Glutamatergic neuron (in vitro differentiated cells): Measurements from ENCODE around the gene APOC1. TPM values are rescaled to one million over a fixed set of nuclear protein-coding genes. Genes with fewer than 3 reads are reported as not detected.

Experiments
- DNase-seq: peaks from one replicate; pipeline ENCODE4 v3.0.0; 2022
- H3K27ac Mint-ChIP-seq: one replicate; pipeline ENCODE4 v1.8.0; 2020; ENCODE audit warnings: mild to moderate bottlenecking, mixed read lengths, inconsistent platforms; ENCODE audit not compliant: unreplicated experiment
- H3K27me3 Mint-ChIP-seq: one replicate; pipeline ENCODE4 v1.8.0; 2020; ENCODE audit warnings: mild to moderate bottlenecking, moderate library complexity, mixed read lengths, inconsistent platforms; ENCODE audit not compliant: unreplicated experiment
- H3K36me3 Mint-ChIP-seq: one replicate; pipeline ENCODE4 v1.8.0; 2020; ENCODE audit warnings: mild to moderate bottlenecking, mixed read lengths, inconsistent platforms; ENCODE audit not compliant: unreplicated experiment
- H3K4me1 Mint-ChIP-seq: one replicate; pipeline ENCODE4 v1.8.0; 2020; ENCODE audit warnings: mild to moderate bottlenecking, low read depth, mixed read lengths, inconsistent platforms; ENCODE audit not compliant: unreplicated experiment
- H3K4me3 Mint-ChIP-seq: one replicate; pipeline ENCODE4 v1.8.0; 2020; ENCODE audit warnings: mild to moderate bottlenecking, mixed read lengths, inconsistent platforms; ENCODE audit not compliant: unreplicated experiment
- H3K9me3 Mint-ChIP-seq: one replicate; pipeline ENCODE4 v1.8.0; 2020; ENCODE audit warnings: mild to moderate bottlenecking, moderate library complexity, mixed read lengths, inconsistent platforms; ENCODE audit not compliant: unreplicated experiment
- total RNA-seq: library from RNA; stranded (reverse); fragmentation: NEBNext Ultra II Directional; extraction: Animal tissue kit (Norgen Biotek cat#: 25700); gene quantifications from one replicate; pipeline ENCODE4 v1.2.1, GENCODE V29; 2021; ENCODE audit not compliant: unreplicated experiment
- TF ChIP-seq, protein P1 (sequence below): fragments of 200-600 bp; sonication (generic); IDR thresholded peaks from one replicate; pipeline ENCODE4 v1.5.0; 2021; ENCODE audit not compliant: partially characterized antibody, unreplicated experiment

The APOC1 gene
- total RNA-seq, 1 donor from 2014 or later, result 8.3 TPM

- TF ChIP-seq, protein P1, sequence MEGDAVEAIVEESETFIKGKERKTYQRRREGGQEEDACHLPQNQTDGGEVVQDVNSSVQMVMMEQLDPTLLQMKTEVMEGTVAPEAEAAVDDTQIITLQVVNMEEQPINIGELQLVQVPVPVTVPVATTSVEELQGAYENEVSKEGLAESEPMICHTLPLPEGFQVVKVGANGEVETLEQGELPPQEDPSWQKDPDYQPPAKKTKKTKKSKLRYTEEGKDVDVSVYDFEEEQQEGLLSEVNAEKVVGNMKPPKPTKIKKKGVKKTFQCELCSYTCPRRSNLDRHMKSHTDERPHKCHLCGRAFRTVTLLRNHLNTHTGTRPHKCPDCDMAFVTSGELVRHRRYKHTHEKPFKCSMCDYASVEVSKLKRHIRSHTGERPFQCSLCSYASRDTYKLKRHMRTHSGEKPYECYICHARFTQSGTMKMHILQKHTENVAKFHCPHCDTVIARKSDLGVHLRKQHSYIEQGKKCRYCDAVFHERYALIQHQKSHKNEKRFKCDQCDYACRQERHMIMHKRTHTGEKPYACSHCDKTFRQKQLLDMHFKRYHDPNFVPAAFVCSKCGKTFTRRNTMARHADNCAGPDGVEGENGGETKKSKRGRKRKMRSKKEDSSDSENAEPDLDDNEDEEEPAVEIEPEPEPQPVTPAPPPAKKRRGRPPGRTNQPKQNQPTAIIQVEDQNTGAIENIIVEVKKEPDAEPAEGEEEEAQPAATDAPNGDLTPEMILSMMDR, result no peak
- H3K4me1 Mint-ChIP-seq, result peaks cover 11% of the 10 kb centered on the region
- peak overlapping the region; percentile 93 for H3K4me3 Mint-ChIP-seq
- peaks cover 15% of the 10 kb centered on the region for H3K9me3 Mint-ChIP-seq
- H3K27ac Mint-ChIP-seq, result no peak overlapping the region
- no peak for DNase-seq
- peaks cover 20% of the 10 kb centered on the region for H3K27me3 Mint-ChIP-seq
- H3K36me3 Mint-ChIP-seq, result no peaks in the 10 kb centered on the region
These were observed 20.9 kb upstream of the APOC1 start for GRCh38 chr19:44893332-44894051.

GRCh38 chr19:44894052-44894400 lies 20.4 kb upstream of the APOC1 start:
- TF ChIP-seq, protein P1, result no peak
- H3K36me3 Mint-ChIP-seq, result no peaks in the 10 kb centered on the region
- no peak for DNase-seq
- no peak overlapping the region for H3K4me3 Mint-ChIP-seq
- no peak overlapping the region for H3K27ac Mint-ChIP-seq
- H3K27me3 Mint-ChIP-seq, result peaks cover 19% of the 10 kb centered on the region
- peaks cover 14% of the 10 kb centered on the region for H3K9me3 Mint-ChIP-seq
- H3K4me1 Mint-ChIP-seq, result peaks cover 10% of the 10 kb centered on the region

DNA sequence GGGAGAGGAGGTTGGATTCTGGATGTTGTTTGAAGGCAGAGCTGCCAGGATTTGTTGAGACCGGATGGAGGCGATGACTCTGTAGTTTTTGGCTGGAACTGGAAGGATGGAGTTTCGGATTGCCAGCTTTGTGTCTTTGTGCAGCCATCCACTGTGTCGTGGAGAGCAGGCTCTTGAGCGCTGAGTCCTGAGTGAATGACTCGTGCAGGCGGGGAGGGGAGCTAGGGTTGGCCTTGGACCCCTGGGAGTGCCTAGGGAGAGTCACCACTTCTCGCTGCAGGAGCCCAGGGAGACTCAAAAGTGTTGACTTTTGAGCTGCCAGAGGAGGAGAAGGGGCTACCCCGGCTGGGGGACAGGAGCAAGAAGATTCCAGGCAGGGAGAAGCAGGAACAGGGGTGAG lies 19.5 kb upstream of the APOC1 start:
- Mint-ChIP-seq H3K27ac (no peak overlapping the region), H3K9me3 (peaks cover 13% of the 10 kb centered on the region), H3K4me3 (no peak overlapping the region), H3K4me1 (peaks cover 9% of the 10 kb centered on the region), H3K27me3 (peaks cover 18% of the 10 kb centered on the region), H3K36me3 (no peaks in the 10 kb centered on the region)
- TF ChIP-seq, protein P1, result no peak
- no peak for DNase-seq

DNA sequence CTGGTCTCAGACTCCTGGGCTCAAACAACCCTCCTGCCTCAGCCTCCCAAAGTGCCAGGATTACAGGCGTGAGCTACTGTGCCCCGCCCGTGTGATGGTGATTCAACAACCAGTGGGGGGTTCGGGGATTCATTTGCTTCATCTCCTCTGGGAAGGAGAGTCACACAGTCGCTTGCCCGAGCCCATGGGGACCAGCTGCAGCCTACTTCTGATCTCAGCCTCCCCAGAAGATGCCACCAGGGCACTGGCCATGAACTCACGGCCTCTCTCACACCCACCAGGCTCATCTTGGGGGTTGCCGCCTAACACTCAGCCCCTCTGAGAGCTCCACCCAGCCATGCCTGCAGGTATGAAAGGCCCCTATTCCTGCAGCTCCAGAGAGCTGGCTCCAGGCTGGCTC lies 16.6 kb upstream of the APOC1 start:
- TF ChIP-seq, protein P1, result no peak
- Mint-ChIP-seq H3K27me3 (peaks cover 6% of the 10 kb centered on the region), H3K4me3 (no peak overlapping the region), H3K4me1 (no peaks in the 10 kb centered on the region), H3K36me3 (no peaks in the 10 kb centered on the region), H3K27ac (no peak overlapping the region), H3K9me3 (peaks cover 4% of the 10 kb centered on the region)
- no peak for DNase-seq

DNA sequence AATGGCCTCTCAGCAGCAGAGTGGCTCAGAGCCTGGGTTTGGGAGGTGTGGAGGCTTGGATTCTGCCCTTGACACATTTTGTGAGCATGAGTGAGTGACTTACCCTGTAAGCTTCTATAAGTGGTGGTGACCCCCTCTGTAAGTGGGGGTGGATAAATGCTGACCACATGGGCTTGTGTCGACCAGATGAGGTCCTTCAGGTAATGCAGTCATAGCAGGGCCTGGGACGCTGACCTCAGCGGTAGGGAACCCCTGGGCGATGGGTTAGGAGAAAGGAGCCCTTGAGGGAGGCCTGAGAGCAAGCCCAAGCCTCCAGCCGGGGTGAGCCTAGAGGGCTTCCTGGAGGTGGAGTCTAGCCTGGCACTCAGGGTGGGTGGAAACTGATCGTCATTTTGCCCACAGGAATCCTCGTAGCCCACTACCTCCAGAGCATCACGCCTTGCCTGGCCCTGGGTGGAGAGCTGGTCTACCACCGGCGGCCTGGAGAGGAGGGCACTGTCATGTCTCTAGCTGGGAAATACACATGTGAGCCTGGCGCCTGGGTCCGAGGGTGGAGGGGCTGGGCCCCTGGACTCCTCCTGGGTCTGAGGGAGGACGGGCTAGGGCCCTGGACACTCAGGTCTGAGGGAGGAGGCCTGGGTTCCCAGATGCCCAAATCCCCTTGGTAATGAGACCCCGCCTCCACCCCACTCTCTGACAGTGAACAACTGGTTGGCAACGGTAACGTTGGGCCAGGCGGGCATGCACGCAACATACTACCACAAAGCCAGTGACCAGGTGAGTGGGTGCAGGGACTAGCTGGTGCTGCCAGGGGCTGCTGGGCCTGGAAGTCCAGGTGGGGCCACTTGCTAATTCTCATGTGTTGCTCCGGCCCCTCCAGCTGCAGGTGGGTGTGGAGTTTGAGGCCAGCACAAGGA lies 13.8 kb upstream of the APOC1 start:
- Mint-ChIP-seq H3K4me1 (no peaks in the 10 kb centered on the region), H3K4me3 (no peak overlapping the region), H3K27ac (no peak overlapping the region), H3K36me3 (no peaks in the 10 kb centered on the region), H3K9me3 (peaks cover 2% of the 10 kb centered on the region), H3K27me3 (peaks cover 7% of the 10 kb centered on the region)
- TF ChIP-seq, protein P1, result no peak
- DNase-seq, result no peak
